BLaER1 (cell line): ENCODE measurements around the gene IGFBP5.
A peak's percentile ranks its signal among the peaks of the same experiment; 100 is the strongest.

Experiments used
- H3K27ac ChIP-seq: shearing (Covaris generic); formaldehyde crosslinking; 2 replicates; pipeline ENCODE4 v1.8.1; 2022
- H3K27me3 ChIP-seq: shearing (Covaris generic); formaldehyde crosslinking; 2 replicates; pipeline ENCODE4 v1.8.1; 2022
- H3K36me3 ChIP-seq: shearing (Covaris generic); formaldehyde crosslinking; 2 replicates; pipeline ENCODE4 v1.8.1; 2022
- H3K4me1 ChIP-seq: shearing (Covaris generic); formaldehyde crosslinking; 2 replicates; pipeline ENCODE4 v1.8.1; 2022
- H3K4me2 ChIP-seq: shearing (Covaris generic); formaldehyde crosslinking; 2 replicates; pipeline ENCODE4 v1.8.1; 2022
- H3K4me3 ChIP-seq: shearing (Covaris generic); formaldehyde crosslinking; 2 replicates; pipeline ENCODE4 v1.8.1; 2022
- H3K9ac ChIP-seq: shearing (Covaris generic); formaldehyde crosslinking; 2 replicates; pipeline ENCODE4 v1.8.1; 2022
- H3K9me3 ChIP-seq: shearing (Covaris generic); formaldehyde crosslinking; 2 replicates; pipeline ENCODE4 v1.8.1; 2022
- H4K20me1 ChIP-seq: shearing (Covaris generic); formaldehyde crosslinking; 2 replicates; pipeline ENCODE4 v1.8.1; 2022
- Cebpa-rat ChIP-seq: shearing (Covaris generic); IDR thresholded peaks from 2 replicates; pipeline ENCODE4 v1.8.1; 2022

IGFBP5 gene

DNA sequence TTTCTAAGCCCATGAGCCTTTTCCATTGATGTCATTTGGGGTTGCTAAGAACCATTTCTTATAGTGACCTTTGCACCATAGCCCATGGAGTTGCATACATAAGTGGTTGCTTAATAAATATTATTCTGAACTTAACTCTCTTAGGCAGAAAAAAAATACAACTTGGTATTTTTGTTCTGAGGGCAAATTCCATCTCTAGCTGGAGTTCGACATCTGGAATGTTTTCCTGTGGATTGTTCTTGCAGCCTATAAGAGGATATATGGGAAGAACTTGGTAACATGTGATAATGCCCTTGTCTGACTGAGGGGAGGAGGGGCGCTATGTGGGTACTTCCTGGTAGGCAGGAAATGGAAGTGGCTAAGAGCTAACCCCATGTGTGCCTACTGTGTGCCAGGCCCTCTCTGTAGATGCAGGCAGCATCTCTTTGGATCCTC lies 41.4 kb downstream of the IGFBP5 start:
- H3K27ac ChIP-seq = no peak overlapping the region
- H3K4me2 ChIP-seq = no peak overlapping the region
- no peak for TF ChIP-seq Cebpa-rat
- H3K36me3 ChIP-seq = peaks cover 22% of the 10 kb centered on the region; the same call in 1 of the 2 replicates
- peaks cover 44% of the 10 kb centered on the region for H3K4me1 ChIP-seq
- H3K4me3 ChIP-seq = no peak overlapping the region
- no peak overlapping the region for H3K9ac ChIP-seq
- peaks cover 95% of the 10 kb centered on the region for H4K20me1 ChIP-seq
- no peaks in the 10 kb centered on the region for H3K9me3 ChIP-seq
- no peaks in the 10 kb centered on the region for H3K27me3 ChIP-seq

GRCh38 chr2:216653093-216653799 lies 42.1 kb downstream of the IGFBP5 start:
- H3K9ac ChIP-seq = no peak overlapping the region
- peaks cover 37% of the 10 kb centered on the region for H3K4me1 ChIP-seq

GRCh38 chr2:216652566-216652965 lies 42.8 kb downstream of the IGFBP5 start:
- H3K9ac ChIP-seq = no peak overlapping the region
- no peaks in the 10 kb centered on the region for H3K27me3 ChIP-seq
- peaks cover 22% of the 10 kb centered on the region; the same call in 1 of the 2 replicates for H3K36me3 ChIP-seq
- no peak for TF ChIP-seq Cebpa-rat
- peaks cover 95% of the 10 kb centered on the region; the same call in 1 of the 2 replicates for H4K20me1 ChIP-seq
- H3K4me1 ChIP-seq = peaks cover 32% of the 10 kb centered on the region
- no peaks in the 10 kb centered on the region for H3K9me3 ChIP-seq
- H3K4me3 ChIP-seq = no peak overlapping the region
- no peak overlapping the region for H3K27ac ChIP-seq
- no peak overlapping the region for H3K4me2 ChIP-seq

More at GRCh38 chr2:216653093-216653799, 42.1 kb downstream of the IGFBP5 start:
- Histone ChIP-seq H3K36me3 (peaks cover 22% of the 10 kb centered on the region; the same call in 1 of the 2 replicates), H3K4me2 (no peak overlapping the region), H3K9me3 (no peaks in the 10 kb centered on the region), H3K27me3 (no peaks in the 10 kb centered on the region), H4K20me1 (peaks cover 95% of the 10 kb centered on the region; the same call in 1 of the 2 replicates), H3K4me3 (no peak overlapping the region), H3K27ac (no peak overlapping the region)
- no peak for TF ChIP-seq Cebpa-rat

- no peak overlapping the region for H3K4me2 ChIP-seq
- no peak for TF ChIP-seq Cebpa-rat
- peaks cover 84% of the 10 kb centered on the region; the same call in 1 of the 2 replicates for H4K20me1 ChIP-seq
Observed at GRCh38 chr2:216651351-216651881, 43.9 kb downstream of the IGFBP5 start.

DNA sequence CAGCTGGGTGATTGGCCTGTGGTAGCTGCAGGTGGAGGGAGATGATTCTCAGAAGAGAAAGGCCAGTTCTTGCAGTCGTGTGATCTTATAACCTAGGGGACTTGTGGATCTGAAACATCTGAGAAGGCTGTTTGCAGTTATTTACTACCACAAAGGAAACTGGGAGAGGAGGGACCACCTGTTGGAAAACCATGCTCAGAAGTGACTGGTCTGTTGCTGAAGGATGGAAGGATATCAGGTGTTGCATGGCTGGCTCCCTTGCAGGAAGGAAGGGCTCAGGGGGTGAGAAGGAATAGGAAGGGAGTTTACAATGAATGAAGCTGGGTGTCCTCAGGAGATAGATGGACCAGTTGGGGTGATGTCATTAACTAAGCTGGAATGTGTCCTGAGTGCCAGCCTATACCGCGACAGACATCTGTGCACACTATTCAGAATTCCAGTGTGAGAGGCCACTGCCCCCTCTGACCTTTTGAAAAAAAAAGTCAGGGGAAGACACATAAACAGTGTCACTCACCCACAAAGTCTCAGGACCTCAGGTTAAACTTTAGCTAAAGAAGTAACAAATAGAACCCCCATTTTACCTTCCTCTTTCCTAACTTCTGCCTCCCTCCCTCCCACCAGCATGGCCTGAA lies 44.6 kb downstream of the IGFBP5 start:
- Histone ChIP-seq H3K4me1 (peaks cover 19% of the 10 kb centered on the region), H3K27me3 (no peaks in the 10 kb centered on the region), H3K4me3 (no peak overlapping the region), H3K4me2 (no peak overlapping the region), H3K27ac (no peak overlapping the region), H4K20me1 (peaks cover 78% of the 10 kb centered on the region; the same call in 1 of the 2 replicates), H3K36me3 (peaks cover 20% of the 10 kb centered on the region; the same call in 1 of the 2 replicates), H3K9ac (no peak overlapping the region), H3K9me3 (no peaks in the 10 kb centered on the region)
- no peak for TF ChIP-seq Cebpa-rat

More at GRCh38 chr2:216651351-216651881, 43.9 kb downstream of the IGFBP5 start:
- H3K4me1 ChIP-seq = peaks cover 20% of the 10 kb centered on the region
- no peak overlapping the region for H3K9ac ChIP-seq
- no peaks in the 10 kb centered on the region for H3K27me3 ChIP-seq
- no peak overlapping the region for H3K27ac ChIP-seq
- no peak overlapping the region for H3K4me3 ChIP-seq
- peaks cover 20% of the 10 kb centered on the region; the same call in 1 of the 2 replicates for H3K36me3 ChIP-seq
- H3K9me3 ChIP-seq = no peaks in the 10 kb centered on the region

GRCh38 chr2:216649574-216649973 lies 45.8 kb downstream of the IGFBP5 start:
- Histone ChIP-seq H3K9ac (no peak overlapping the region), H3K9me3 (no peaks in the 10 kb centered on the region), H3K27ac (no peak overlapping the region), H3K4me3 (no peak overlapping the region), H3K36me3 (peaks cover 19% of the 10 kb centered on the region; the same call in 1 of the 2 replicates), H3K4me1 (peaks cover 30% of the 10 kb centered on the region), H4K20me1 (peaks cover 66% of the 10 kb centered on the region; the same call in 1 of the 2 replicates), H3K27me3 (no peaks in the 10 kb centered on the region), H3K4me2 (peak overlapping the region; percentile 27)
- no peak for TF ChIP-seq Cebpa-rat

DNA sequence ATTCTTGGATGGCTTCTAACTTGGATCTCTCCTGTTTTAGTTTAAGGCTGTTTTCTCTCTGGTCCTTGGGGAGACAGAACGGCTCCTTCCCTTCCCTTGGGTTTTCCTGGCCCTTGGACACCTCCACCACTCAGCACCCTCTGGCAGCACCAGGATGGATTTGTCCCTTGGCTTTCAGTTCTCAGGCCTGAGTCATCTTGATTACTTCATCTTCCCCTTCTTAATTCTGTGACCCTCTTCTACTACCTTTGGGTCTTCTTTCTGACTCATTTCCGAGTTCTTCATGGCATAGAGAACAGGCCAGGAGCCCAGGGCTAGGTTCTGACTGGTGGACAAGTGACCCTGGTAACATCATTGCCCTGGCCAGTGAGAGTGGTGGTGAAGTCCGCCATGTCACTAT lies 47.2 kb downstream of the IGFBP5 start:
- Histone ChIP-seq H3K27ac (no peak overlapping the region), H3K9ac (no peak overlapping the region), H3K4me1 (peaks cover 40% of the 10 kb centered on the region), H3K4me2 (no peak overlapping the region), H3K9me3 (no peaks in the 10 kb centered on the region), H3K4me3 (no peak overlapping the region), H3K36me3 (peaks cover 26% of the 10 kb centered on the region; the same call in 1 of the 2 replicates), H3K27me3 (no peaks in the 10 kb centered on the region), H4K20me1 (peaks cover 58% of the 10 kb centered on the region; the same call in 1 of the 2 replicates)
- no peak for TF ChIP-seq Cebpa-rat

GRCh38 chr2:216646116-216646515 lies 49.2 kb downstream of the IGFBP5 start:
- no peak overlapping the region for H3K27ac ChIP-seq
- H4K20me1 ChIP-seq = peaks cover 42% of the 10 kb centered on the region; the same call in 1 of the 2 replicates
- no peak overlapping the region for H3K9ac ChIP-seq
- peak; percentile 65; the same call in 1 of the 2 replicates for TF ChIP-seq Cebpa-rat
- no peak overlapping the region for H3K4me3 ChIP-seq
- H3K9me3 ChIP-seq = no peaks in the 10 kb centered on the region
- H3K36me3 ChIP-seq = peaks cover 31% of the 10 kb centered on the region; the same call in 1 of the 2 replicates
- no peak overlapping the region for H3K4me2 ChIP-seq
- peaks cover 47% of the 10 kb centered on the region for H3K4me1 ChIP-seq
- no peaks in the 10 kb centered on the region for H3K27me3 ChIP-seq

DNA sequence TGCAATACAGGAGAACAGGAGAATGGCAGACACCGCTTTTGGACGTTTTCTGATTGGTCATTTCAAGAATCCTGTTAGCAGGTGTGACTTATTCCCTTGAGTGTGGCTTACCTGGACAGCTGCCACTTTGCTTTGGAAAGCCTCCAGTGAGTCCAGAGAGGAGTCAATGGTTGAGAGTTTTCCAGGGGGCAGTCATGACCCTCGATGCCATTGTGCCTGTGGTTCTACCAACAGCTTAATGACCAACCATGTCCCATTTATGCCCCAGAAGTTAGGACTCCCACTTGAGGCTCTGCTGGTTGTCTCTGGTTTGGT lies 49.8 kb downstream of the IGFBP5 start:
- no peak overlapping the region; the same call in 1 of the 2 replicates for H3K4me2 ChIP-seq
- H3K27ac ChIP-seq = no peak overlapping the region
- H3K9ac ChIP-seq = no peak overlapping the region
- peaks cover 37% of the 10 kb centered on the region; the same call in 1 of the 2 replicates for H3K36me3 ChIP-seq
- TF ChIP-seq Cebpa-rat = no peak
- no peak overlapping the region for H3K4me3 ChIP-seq
- H3K4me1 ChIP-seq = peaks cover 46% of the 10 kb centered on the region
- H3K27me3 ChIP-seq = no peaks in the 10 kb centered on the region
- H4K20me1 ChIP-seq = peaks cover 42% of the 10 kb centered on the region; the same call in 1 of the 2 replicates
- no peaks in the 10 kb centered on the region for H3K9me3 ChIP-seq
